ENCODE data around the gene LMNTD2. TPM values are rescaled to one million over a fixed set of nuclear protein-coding genes. Genes with fewer than 3 reads are reported as not detected.

LMNTD2 gene
- total RNA-seq, 1 donor from 2014 or later = 2.2 TPM

DNA sequence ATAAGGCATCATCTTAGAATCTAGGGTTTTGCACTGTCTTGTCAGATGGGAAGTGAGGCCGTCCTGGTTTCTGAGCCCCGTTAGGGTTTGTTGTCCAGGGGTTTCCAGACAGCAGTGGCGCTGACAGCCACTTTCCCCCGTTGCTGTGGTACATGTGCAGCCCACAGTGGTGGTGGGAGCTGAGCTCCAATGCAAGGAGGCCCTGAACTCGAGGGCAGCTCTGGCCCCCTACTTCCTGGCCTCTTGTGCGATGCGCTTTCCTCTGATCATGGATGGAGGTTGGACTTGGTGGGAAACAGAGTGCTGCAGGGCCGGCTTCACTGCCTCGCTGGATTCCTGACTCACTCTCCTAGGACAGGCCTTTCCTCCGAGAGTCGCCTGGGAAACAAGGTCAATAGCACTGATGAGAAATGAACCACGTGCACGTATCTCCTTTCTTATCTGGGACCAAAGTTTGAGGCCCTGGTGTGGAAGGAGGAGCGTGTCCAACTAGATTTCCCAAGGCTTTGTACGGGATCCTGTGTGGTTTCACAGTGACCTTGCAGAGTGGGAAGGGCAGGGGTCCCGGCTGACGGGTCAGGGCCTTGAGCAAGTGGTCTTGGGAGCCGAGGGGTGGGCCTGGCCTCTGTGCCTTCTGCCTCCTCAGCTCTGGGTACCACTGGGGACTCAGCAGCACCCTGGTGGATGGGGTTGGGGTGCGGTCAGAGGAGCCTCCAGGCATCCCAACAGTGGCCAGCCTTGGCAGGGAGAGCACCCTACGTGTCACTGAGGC, 19.5 kb upstream of the LMNTD2 start:
- no peak for DNase-seq (ENCODE audit: low read depth)
- H3K4me3 ChIP-seq (ENCODE audit: low read depth, low read length) = no peak overlapping the region
- TF ChIP-seq, protein P1, sequence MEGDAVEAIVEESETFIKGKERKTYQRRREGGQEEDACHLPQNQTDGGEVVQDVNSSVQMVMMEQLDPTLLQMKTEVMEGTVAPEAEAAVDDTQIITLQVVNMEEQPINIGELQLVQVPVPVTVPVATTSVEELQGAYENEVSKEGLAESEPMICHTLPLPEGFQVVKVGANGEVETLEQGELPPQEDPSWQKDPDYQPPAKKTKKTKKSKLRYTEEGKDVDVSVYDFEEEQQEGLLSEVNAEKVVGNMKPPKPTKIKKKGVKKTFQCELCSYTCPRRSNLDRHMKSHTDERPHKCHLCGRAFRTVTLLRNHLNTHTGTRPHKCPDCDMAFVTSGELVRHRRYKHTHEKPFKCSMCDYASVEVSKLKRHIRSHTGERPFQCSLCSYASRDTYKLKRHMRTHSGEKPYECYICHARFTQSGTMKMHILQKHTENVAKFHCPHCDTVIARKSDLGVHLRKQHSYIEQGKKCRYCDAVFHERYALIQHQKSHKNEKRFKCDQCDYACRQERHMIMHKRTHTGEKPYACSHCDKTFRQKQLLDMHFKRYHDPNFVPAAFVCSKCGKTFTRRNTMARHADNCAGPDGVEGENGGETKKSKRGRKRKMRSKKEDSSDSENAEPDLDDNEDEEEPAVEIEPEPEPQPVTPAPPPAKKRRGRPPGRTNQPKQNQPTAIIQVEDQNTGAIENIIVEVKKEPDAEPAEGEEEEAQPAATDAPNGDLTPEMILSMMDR (conservative IDR thresholded peaks at IDR 0.05; ENCODE audit: low read depth, low read length) = no peak

DNA sequence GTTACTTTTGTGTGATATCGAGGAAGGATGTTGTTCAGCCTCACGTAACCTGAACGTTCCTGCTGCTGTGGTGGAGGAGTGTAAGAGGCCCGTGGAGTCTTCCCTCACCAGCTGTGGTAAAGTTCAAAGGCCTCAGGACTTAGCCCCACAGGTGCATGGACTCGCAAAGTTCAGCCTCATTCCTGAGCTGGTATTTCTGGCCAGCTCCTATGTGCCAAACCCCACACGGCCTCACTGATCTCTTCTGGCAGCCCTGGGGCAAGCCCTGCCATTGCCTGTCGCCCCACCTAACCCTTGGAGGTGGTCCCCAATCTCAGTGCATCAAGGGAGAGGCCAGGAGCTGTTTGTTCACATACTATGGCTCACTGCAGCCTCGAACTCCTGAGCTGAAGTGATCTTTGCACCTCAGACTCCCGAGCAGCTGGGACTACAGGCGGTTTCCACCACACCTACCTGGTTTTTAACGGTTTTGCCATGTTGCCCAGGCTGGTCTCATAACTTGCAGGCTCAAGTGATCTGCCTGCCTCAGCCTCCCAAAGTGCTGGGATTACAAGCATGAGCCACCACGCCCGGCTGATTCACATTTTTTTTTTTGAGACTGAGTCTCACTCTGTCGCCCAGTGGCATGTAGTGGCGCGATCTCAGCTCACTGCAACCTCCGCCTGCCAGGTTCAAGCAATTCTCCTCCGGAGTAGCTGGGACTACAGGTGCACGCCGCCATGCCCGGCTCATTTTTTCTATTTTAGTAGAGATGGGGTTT, 17.9 kb upstream of the LMNTD2 start:
- peak overlapping the region; percentile 97 for H3K4me3 ChIP-seq (ENCODE audit: low read depth, low read length)
- no peak for DNase-seq (ENCODE audit: low read depth)
- TF ChIP-seq, protein P1 (conservative IDR thresholded peaks at IDR 0.05; ENCODE audit: low read depth, low read length) = no peak

DNA sequence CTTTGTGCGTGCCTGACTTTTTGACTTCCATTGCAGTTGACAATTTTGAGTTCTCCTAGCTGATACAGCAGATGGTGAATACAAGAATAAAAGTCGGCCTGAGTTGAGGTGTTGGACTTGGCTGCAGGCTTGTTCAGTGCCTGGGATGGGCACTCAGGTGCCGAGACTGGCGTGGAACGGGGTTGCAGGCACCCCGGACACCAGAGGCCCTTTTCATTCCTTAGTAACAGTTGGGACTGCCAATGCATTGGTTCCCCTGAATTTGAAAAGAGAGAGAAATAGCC, 17.0 kb upstream of the LMNTD2 start:
- no peak for DNase-seq (ENCODE audit: low read depth)
- TF ChIP-seq, protein P1 (conservative IDR thresholded peaks at IDR 0.05; ENCODE audit: low read depth, low read length) = no peak
- H3K4me3 ChIP-seq (ENCODE audit: low read depth, low read length) = peak overlapping the region; percentile 97

DNA sequence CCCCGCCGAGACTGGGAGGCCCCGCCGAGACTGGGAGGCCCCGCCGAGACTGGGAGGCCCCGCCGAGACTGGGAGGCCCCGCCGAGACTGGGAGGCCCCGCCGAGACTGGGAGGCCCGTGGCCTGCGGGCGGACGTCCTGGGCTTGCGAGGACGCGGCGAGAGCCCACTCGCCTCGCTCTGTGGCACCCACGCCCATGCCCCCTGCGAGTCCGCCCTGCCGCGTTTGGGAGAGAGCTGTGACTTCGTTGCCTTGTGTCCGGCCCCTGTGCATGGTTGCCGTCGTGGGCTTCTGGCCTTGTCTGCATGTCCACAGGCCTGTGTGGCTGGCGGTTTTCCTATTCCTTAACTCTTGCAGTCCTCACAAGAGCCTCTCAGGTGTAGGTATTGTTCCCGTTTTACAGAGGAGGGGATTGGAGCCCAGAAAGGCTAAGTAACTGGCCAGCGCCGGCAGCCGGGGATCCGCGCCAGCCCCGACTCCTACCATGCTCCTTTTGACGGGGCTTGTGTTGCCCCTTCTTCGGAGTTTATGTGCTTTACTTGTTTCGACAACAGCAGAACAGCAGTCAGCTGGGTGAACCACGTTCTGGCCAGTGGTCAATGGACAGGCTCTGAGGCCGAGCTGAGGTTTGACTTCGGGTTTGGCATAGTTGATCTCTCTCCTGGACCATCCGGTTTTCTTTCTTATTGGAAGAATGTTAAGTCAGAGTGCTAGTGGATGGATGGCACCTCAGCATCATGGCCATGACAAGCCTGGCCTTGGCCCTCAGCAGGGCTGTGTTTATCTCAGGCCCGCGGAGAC, 16.5 kb upstream of the LMNTD2 start:
- H3K4me3 ChIP-seq (ENCODE audit: low read depth, low read length) = peak overlapping the region; percentile 97
- no peak for DNase-seq (ENCODE audit: low read depth)
- TF ChIP-seq, protein P1 (conservative IDR thresholded peaks at IDR 0.05; ENCODE audit: low read depth, low read length) = no peak

DNA sequence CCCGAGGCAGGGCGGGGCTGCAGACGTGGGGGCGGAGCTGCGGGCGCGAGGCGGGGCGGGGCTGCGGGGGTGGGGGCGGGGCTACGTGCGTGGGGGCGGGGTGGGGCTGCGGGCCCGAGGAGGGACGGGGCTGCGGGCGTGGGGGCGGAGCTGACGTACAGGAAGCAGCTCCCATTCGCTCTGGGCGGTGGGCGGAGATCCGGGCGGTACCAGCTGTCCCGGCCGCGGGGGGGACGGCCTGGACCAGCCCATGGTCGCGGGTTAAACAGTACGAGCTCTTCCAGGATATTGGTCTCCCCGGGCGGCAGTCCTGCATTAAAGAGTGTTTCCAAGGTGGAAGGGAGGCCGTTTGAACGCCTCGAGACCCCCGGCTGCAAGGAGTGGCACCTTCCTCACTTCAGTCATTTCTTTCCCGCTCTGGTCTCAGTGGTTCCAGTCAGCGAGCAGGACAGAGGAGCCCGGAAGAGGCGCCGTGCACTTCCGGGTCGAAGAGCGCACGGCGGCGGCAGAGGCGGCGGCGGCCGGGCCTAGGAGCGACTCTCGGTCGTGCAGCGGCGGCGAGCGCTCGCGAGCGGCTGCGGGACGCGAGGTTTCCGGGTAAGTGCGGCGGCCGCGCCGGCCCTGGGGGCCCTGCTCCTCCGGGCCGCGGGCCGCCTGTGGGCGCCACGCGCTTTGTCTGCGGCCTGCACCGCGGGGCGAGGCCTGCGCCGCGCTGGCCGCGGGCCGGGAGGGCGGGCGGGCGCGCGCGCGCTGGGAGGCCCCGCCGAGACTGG, 15.6 kb upstream of the LMNTD2 start, which contains the start of gene PHRF1:
Gene PHRF1, plus strand, starts transcription at position 475 of the 773 bp plus-strand sequence. CDS start 5,043 bp downstream, outside the sequence.
- peak; percentile 55 for DNase-seq (ENCODE audit: low read depth)
- TF ChIP-seq, protein P1 (conservative IDR thresholded peaks at IDR 0.05; ENCODE audit: low read depth, low read length) = no peak

DNA sequence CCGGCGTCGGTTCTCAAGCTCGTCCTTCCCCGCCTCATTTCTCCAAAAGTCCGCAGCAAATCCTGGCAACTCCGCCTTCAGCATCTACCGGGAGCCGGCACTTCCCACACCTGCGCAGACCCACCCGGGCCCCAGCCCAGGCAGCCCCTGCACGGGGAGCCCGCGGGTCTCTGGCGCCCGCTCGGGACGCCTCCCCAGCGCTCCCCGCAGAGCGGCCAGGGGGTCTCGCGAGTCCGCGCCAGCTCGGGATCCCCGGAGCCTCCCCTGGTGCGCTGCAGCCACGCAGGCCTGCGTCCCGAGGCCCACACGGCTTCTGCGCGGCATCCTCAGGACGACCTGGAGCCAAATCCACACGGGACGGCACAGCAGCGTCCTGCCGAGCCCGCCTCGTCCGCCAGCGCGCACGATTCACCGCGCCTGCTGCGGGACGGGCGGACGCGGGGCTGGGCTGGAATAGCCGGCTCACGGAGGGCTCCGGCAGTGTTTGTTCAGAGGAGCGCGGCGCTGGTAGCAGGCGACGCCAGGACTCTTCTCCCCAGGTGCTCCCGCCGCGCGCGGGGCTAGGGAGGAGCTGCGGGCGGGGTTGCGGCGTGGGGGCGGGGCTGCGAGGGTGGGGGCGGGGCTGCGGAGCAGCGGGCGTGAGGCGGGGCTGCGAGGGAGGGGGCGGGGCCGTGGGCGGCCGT, 14.9 kb upstream of the LMNTD2 start:
- DNase-seq (ENCODE audit: low read depth) = no peak
- H3K4me3 ChIP-seq (ENCODE audit: low read depth, low read length) = peak overlapping the region; percentile 75
- TF ChIP-seq, protein P1 (conservative IDR thresholded peaks at IDR 0.05; ENCODE audit: low read depth, low read length) = no peak

More for the DNA sequence above, 15.6 kb upstream of the LMNTD2 start, which contains the start of gene PHRF1:
- H3K4me3 ChIP-seq (ENCODE audit: low read depth, low read length) = peak within 1 kb of the TSS; percentile 97
